HL-60 (cell line): ENCODE results near the gene FN3KRP.

Experiments
- DNase-seq, 2 experiments: peaks; one replicate each; pipeline ENCODE4 v3.0.0-alpha.2; 2010 to 2020; ENCODE audit warnings: low read depth in 1 of 2, low spot score in 1 of 2
- H3K27ac ChIP-seq: fragments of 250-450 bp; sonication (Bioruptor Pico); replicated peaks from 2 replicates; pipeline ENCODE4 v1.5.1; 2020; ENCODE audit warnings: mild to moderate bottlenecking, moderate library complexity
- H3K27me3 ChIP-seq: fragments of 250-450 bp; sonication (Bioruptor Pico); 2 replicates; pipeline ENCODE4 v1.5.1; 2021; ENCODE audit warnings: mild to moderate bottlenecking, moderate library complexity; ENCODE audit not compliant: insufficient read depth, poor library complexity, severe bottlenecking
- H3K4me3 ChIP-seq: replicated peaks from 2 replicates; pipeline ENCODE4 v1.5.1; 2011; ENCODE audit warnings: mild to moderate bottlenecking, control low read depth, low read length; ENCODE audit not compliant: insufficient read depth
- CTCF ChIP-seq: IDR thresholded peaks from one replicate; pipeline ENCODE4 v1.5.1; 2011; ENCODE audit warnings: low read length, control low read depth, inconsistent platforms; ENCODE audit not compliant: insufficient read depth
- GABPA ChIP-seq: IDR thresholded peaks from 2 replicates; pipeline ENCODE4 v1.6.1; 2012; ENCODE audit warnings: low read depth
- POLR2AphosphoS5 ChIP-seq: IDR thresholded peaks from 2 replicates; pipeline ENCODE4 v1.6.1; 2012; ENCODE audit warnings: low read depth
- REST ChIP-seq: IDR thresholded peaks from 2 replicates; pipeline ENCODE4 v1.6.1; 2012; ENCODE audit warnings: low read depth; ENCODE audit not compliant: insufficient replicate concordance
- SPI1 ChIP-seq: IDR thresholded peaks from 2 replicates; pipeline ENCODE4 v1.6.1; 2012; ENCODE audit warnings: low read depth, mild to moderate bottlenecking, borderline replicate concordance

The FN3KRP gene

GRCh38 chr17:82709676-82710498 lies 6.6 kb upstream of the FN3KRP start:
- DNase-seq = no peak
- Histone ChIP-seq H3K27me3 (no peaks in the 10 kb centered on the region), H3K4me3 (no peak overlapping the region), H3K27ac (no peak overlapping the region)
- TF ChIP-seq POLR2AphosphoS5 (no peak), CTCF (no peak), GABPA (no peak), REST (no peak), SPI1 (no peak)

DNA sequence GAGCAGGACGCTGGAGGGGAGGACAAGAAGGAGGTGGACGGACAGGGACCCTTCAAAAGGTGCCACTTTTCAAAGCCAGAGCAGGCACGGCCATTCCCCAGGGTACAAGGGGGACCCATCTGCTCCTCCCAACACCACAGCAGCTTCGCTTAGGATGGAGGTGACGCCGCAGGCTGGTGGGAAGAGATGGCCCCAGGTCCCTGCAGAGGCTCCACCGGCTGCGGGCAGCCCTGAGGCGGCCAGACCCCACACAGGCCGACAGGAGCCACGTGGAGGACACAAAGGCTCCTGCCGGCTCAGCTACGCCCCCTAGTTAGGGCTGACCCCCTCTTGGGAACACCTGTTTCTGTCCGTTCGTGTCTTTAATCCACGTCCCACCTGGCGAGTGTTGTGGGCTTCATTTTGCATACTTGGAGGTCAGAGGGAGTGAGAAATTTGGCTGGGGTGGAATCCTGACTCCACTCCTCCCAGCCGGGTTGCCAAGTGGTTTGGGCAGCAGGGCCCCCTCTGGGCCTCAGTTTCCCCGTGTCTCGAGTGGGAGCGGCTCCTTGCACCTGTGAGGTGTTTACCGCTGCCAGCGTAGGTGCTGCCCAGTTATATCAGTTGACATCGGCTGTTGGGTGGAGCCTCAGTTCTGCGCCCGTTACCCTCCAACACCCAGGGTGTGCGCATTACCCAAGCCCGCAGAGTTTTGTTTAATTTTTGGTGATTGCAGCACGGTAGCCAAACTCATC lies 5.8 kb upstream of the FN3KRP start:
- no peak overlapping the region for H3K4me3 ChIP-seq
- TF ChIP-seq POLR2AphosphoS5 = no peak
- no peak for TF ChIP-seq REST
- H3K27ac ChIP-seq = no peak overlapping the region
- DNase-seq = no peak
- no peaks in the 10 kb centered on the region for H3K27me3 ChIP-seq

- H3K27me3 ChIP-seq = no peaks in the 10 kb centered on the region
- H3K4me3 ChIP-seq = no peak overlapping the region
- TF ChIP-seq CTCF (no peak), REST (no peak), SPI1 (no peak), GABPA (no peak), POLR2AphosphoS5 (no peak)
- no peak for DNase-seq
- H3K27ac ChIP-seq = no peak overlapping the region
Measured at GRCh38 chr17:82713071-82713723, 3.3 kb upstream of the FN3KRP start.
